ENCODE measurements around the gene ELMO3. TPM values are rescaled to one million over a fixed set of nuclear protein-coding genes. Genes with fewer than 3 reads are reported as not detected.

The ELMO3 gene
- total RNA-seq, 4 donors from 2014 or later, result 0.51 to 1.5 (median 0.93) TPM

DNA sequence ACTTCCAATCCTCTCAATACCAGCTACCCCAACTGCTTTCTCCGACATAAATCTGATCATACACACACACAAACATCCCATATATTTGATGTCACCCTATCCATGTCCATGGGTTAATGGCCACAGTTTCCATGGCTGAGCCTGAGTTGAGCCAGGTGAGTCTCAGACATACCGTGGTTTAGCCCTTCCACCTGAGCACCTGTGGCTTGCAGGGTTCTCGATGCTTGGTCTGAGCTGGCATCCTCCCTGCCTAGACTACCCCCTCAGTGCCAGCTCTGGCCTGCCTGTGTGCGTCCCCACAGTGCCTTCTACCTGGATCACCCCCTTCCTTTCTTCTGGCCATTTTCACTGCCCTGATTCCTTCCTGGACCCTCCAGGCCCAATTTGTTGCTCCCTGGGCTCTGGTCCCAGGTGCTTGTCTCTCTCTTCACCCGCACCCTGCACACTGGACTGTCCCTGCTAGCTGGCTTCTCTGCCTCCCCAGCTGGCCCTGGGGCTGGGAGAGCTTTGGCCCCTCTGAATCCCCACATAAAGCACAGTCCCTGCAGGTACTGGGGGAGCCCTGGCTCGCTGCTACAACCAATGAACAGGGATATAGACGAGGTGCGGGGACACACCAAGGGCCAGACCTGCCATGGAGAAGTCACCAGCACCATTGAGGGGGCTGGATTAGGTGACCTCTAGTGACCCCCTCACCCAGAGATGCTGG lies 7.4 kb downstream of the ELMO3 start:
- TF ChIP-seq, protein P1, sequence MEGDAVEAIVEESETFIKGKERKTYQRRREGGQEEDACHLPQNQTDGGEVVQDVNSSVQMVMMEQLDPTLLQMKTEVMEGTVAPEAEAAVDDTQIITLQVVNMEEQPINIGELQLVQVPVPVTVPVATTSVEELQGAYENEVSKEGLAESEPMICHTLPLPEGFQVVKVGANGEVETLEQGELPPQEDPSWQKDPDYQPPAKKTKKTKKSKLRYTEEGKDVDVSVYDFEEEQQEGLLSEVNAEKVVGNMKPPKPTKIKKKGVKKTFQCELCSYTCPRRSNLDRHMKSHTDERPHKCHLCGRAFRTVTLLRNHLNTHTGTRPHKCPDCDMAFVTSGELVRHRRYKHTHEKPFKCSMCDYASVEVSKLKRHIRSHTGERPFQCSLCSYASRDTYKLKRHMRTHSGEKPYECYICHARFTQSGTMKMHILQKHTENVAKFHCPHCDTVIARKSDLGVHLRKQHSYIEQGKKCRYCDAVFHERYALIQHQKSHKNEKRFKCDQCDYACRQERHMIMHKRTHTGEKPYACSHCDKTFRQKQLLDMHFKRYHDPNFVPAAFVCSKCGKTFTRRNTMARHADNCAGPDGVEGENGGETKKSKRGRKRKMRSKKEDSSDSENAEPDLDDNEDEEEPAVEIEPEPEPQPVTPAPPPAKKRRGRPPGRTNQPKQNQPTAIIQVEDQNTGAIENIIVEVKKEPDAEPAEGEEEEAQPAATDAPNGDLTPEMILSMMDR (IDR thresholded peaks at IDR 0.05; ENCODE audit: low read depth), result no peak

DNA sequence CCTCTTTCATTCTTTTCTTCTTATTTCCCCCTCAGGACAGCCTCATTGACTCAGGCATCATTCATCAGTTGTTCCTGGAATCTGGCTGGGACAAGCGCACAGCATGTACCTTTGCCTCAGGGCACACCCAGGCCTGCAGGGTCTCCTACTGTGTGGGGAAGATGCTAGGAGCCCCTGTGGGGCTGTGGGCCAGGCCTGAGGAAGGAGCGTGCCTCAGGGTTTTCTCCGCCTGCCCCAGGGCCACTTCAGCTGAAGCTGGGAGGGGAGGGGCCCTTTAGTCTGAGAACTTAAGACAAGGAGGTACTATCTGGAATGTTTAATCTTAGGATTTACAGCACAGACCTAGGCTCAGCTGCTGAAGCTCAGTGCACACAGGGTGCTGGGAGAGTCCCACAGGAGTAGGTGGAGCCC lies 7.9 kb downstream of the ELMO3 start:
- TF ChIP-seq, protein P1 (IDR thresholded peaks at IDR 0.05; ENCODE audit: low read depth), result no peak

DNA sequence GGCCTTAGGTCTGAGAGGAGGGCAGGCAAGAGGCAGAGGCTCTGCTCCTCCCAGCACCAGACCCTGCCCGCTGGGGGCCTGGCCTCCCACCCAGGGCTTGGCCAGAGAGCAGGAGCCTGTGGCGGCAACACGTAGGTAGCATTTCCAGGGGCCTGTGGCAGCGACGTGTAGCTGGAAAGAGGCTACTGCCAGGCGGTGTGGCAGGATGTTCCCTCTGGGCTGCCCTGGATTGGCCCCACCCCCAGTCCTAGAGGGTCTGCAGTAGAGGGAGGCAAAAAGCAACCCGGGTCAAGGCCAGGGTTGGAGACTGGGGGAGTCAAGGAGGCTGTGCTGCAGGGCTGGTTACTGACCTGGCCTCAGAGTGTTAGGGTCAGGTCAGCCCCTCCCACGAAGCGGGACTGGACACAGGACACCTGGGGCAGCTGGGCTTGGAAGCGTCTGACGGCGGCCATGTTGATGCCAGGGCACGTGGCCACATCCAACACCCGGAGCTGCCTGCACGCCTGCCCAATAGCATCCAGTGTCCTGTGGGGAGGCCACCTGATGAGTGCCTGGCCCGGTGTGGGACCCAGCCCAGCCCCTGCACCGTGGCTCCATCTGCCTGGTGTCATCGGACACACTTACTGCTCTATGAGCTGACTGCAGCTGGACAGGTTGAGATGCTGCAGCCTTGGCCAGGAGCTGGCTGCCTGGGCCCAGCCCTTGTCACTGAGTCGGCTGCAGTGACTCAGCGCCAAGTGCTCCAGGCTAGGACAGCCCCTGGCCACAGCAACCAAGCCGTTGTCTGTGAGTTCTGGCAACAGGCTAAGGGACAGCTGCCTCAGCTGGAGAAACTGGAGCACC lies 8.5 kb downstream of the ELMO3 start:
- TF ChIP-seq, protein P1 (IDR thresholded peaks at IDR 0.05; ENCODE audit: low read depth), result no peak

DNA sequence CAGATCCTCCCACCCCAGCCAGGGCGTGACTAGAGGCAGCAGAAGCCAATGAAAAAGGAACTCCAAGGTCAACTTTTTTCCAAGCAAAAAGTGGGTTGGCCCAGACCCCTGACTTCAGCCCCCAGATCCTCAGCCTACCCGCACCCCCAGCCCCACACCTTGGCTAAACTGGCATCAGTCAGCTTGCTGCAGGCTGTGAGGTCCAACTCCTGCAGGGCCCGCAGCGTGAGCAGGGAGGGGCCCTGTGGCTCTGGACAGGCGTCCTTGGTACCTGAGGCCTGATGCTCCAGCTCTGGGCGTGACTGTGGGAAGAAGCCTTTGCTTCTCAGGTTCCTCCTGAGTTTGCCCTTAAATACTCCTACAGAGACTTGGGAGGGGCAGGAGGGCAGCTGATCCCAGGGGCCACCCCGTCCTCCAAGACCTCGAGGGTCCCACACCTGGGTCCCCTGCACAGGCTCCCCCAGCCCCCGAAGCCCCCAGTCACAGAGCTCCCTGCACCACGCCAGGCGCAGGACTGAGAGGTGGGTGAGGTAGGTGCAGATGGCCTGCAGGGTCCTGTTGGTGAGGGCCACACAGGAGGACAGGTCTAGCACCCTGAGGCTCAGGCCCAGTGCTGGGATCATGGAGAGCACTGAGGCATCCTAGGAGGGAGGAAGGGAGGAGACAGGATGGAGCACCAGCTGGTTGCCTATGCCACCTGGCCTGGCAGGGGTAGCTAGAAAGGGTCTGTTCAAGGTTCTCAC lies 9.4 kb downstream of the ELMO3 start:
- TF ChIP-seq, protein P1 (IDR thresholded peaks at IDR 0.05; ENCODE audit: low read depth), result no peak

DNA sequence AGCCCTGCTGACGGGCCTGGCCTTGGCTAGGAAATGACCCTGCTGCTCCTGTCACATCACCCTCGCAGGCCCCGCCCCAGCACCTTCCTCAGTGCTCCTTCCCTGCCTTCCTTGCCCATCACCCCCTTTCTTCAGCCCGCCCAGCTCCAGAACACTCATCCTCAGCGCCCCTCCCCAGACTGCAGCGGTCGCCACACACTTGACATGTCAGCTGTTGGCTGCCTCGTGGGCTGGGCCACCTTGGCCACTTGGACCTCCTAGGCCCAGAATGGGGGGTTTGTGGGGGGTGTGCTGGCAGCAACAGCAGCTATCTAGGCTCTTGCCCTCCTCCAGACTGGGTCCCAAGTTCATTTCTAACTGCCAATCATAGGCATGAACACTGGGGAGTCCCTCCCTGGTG lies 10.6 kb downstream of the ELMO3 start:
- TF ChIP-seq, protein P1 (IDR thresholded peaks at IDR 0.05; ENCODE audit: low read depth), result no peak

DNA sequence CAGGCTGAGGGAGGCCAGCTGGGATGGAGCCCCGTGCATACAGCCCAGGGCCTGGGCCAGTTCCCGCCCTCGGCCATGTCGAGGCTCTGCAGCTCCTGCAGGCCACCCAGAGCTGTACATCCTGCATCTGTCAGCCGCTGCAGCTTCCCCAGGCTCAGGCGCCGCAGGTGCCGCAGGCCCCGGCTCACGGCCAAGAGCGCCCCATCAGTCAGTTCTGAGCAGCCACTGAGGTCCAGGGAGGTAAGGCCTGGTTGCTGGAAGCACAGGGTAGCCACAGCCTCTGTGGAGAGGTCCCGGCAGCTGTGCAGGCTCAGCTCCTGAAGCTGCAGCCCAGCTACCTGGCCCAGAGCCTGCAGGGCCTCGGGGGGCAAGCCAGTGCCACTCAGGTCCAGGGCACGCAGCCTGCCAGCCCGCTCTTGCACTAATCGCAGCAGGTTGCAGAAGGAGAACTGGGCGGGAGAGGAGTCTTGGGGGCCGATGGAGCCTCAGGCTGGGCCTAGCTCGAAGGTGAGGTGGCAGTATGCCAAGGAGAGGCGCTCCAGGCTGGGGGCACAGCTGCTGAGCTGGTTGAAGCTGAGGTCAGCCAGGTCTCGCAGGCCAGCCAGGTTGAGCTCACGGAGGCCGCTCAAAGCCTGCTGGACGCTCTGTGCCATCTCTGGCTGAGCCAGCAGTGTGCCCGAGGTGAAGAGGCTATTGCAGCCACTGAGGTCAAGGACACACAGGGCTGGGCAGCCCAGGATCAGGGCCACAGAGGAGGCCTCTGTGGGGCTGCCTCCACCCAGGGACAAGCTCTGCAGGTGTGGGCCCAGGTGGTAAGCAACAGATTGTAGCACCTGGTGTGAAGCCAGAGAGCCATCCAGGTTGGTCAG lies 11.4 kb downstream of the ELMO3 start:
- TF ChIP-seq, protein P1 (IDR thresholded peaks at IDR 0.05; ENCODE audit: low read depth), result no peak

All from subcutaneous adipose tissue (tissue), 4 donors.